Stimulated activated CD4-positive, alpha-beta T cell treated with anti-CD3 and anti-CD28 coated beads, Interleukin-1b, Interleukin-23, amount 100 ng/mL, for 24 hours (primary cell): ENCODE measurements around the gene JAK2.
"Not testable (repeated sequence)": the region's sequence is repeated elsewhere in the genome, so short reads cannot be mapped to it uniquely, and the experiment has no call there.

Experiments
- DNase-seq, 4 experiments: peaks; one replicate each; pipeline ENCODE4 v3.0.0-alpha.2; 2020; ENCODE audit warnings: low read depth in 4 of 4, low spot score in 1 of 4

JAK2 gene

DNA sequence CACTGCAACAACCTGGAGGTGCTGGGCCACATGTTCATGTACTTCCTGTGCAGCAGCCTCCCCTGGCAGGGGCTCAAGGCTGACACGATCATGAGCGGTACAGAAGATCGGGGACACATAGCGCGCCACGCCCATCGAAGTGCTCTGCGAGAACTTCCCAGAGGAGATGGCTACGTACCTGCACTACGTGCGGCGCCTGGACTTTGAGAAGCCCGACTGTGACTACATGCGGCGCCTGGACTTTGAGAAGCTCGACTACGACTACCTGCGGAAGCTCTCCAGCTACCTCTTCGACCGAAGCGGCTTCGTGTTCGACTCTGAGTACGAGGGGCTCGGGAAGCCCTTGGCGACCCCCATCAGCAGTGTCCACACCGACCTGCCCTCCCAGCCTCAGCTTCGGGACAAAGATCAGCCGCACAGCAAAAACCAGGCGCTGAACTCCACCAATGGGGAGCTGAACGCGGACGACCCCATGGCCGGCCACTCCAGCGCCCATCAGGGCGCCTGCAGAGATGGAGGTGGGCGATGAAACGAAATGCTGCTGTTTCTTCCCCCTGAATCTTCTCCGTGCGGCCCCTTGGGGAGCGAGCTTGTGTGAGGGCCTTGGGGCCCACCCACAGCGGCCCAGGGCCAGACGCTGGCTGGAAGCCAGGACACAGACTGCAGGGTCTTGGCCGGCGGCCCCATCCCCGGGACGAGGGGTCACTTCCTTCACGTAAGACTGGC lies 56.5 kb downstream of the JAK2 start:
- DNase-seq = no peak

DNA sequence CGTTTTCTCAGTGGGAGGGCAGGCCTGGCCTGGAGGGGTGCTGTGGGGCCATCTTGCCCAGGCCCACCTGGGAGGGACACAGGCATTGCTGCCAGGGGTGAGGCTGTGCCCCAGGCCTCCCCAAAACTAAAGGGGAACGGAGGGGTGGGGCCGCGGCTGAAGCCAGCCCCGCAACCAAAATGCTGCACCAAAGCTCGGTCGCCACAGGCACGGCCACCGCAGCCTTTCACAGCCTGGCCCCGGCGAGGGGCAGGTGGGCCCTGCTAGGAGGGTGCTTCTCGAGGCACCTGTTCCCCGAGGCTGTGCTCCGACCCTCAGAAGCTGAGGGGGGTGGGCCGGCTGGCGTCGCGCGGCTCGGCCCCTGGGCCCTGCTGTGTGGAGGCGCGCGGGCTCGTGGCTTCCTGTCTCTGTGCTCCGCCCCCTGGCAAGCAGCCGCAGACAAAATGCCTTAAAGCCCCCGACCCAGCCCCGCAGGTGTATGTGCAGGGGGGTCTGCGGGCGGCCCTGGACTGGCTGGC lies 57.6 kb downstream of the JAK2 start:
- DNase-seq = no peak

DNA sequence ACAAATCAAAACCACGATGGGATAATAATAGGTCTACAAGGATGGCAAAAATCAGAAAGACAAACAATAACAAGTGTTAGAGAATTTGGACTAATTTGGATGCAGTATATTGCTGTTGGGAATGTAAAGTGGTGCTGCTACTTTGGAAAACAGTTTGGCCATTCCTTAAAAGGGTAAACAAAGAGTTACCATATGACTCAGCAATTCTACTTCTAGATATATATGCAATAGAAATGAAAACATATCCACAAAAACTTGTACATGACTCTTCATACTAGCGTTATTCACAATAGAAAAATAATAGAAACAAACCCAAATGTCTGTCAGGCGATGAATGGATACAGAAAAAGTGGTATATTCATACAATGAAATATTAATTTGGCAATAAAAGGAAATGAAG lies 58.3 kb downstream of the JAK2 start:
- DNase-seq = no peak

DNA sequence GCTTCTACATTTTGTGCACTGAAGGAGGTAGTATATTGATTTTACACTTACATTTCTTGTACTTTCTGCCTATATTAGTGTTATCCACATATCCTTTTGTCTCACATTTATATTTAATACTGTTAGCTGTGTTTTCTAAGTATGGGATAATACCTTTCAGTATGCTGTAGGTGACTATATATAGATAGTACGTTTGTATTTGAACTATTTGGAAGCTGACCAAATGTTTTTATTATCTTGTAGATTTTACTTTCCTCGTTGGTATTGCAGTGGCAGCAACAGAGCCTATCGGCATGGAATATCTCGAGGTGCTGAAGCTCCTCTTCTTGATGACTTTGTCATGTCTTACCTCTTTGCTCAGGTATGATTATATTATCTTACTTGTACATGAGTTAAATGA lies 59.1 kb downstream of the JAK2 start:
- DNase-seq = no peak

DNA sequence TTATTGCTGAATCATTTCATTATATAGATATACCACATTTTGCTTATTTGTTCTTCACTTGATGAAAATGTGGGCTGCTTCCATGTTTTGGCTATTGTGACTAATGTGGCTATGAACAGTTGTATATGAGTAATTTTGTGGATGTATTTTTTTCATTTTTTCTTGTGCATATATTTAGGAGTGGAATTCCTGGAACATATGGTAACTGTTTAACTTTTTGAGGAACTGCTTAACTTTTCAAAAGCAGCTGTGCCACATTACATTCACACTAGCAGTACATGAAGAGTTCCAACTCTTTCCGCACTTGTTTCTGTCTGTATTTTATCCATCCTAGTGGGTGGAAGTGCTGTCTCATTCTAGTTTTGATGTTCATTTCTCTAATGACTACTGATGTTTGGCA lies 67.8 kb downstream of the JAK2 start:
- no peak for DNase-seq

DNA sequence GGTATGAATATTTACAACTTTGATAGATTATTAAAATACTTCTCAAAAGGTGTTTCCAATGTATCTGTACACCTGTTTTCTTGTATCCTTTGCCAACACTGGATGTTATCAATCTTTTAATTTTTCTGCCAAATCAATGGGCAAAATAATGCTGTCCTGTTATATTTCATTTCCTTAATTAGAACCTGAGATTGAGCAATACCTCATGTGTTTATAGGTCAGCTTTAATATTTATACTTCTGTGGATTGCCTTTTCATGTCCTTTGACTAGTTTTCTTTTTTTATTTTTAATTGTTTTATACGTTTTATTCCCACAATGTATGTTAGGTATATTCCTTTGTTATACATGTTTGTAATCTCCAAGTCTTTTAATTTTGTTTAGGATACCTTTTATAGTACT lies 77.6 kb downstream of the JAK2 start:
- DNase-seq = no peak

DNA sequence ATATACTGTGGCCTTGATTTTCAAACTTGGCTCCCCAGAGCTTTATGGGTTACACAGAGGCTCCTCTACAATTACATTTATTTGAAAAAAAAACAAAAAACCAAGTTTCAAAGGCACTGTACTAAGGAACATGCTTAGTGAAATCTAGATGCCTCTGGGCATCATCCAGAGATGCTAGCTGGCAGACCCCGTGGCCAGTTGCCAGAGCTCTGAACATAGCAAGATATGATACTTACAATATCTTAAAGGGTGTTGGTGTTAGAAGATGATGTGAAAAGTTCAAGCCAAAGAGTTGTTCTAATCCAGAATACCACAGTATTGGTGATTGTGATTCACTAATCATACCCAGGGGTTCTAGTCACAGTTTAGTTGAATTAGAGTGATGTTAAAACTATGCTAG lies 87.8 kb downstream of the JAK2 start:
- DNase-seq = no peak

DNA sequence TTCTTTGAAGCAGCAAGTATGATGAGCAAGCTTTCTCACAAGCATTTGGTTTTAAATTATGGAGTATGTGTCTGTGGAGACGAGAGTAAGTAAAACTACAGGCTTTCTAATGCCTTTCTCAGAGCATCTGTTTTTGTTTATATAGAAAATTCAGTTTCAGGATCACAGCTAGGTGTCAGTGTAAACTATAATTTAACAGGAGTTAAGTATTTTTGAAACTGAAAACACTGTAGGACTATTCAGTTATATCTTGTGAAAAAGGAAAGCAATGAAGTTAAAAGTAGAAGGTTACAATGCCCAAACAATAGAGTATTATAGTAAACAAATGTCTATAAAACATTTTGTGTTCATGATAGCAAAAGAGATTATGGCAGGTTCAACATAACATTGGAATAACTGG lies 88.6 kb downstream of the JAK2 start:
- DNase-seq = no peak

DNA sequence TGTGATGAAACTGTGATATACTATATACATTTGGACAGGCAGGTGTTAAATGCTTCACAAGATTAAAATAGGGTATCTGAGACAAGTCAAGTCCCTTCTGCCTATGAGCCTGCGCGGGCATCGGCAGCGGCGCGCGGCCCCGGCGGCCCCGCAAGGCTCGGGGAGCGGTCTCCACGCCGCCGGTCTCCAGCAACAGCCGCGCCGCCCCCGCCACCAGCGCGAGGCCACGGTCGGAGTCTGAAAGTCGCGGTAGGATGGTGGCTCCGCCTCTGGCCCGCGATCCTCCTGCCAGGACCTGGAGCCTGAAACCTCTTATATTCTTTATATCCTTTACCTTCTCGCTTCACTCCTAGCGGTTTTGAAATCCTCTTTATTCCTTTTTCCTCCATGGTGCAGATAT lies 100.9 kb downstream of the JAK2 start:
- no peak for DNase-seq

DNA sequence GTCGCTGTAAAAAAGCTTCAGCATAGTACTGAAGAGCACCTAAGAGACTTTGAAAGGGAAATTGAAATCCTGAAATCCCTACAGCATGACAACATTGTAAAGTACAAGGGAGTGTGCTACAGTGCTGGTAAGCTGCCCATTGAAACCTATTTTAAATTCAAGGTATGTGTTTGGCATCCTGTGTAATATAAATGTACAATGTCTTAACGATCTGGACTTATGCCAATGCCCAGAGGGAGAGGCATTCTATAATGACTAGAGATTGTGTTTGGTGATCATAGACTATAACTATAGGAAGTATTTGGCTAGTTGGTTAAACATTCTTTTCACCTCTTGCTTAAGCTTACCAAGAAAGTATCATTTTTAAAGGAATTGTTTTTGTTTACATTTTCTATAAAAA lies 104.7 kb downstream of the JAK2 start:
- no peak for DNase-seq

DNA sequence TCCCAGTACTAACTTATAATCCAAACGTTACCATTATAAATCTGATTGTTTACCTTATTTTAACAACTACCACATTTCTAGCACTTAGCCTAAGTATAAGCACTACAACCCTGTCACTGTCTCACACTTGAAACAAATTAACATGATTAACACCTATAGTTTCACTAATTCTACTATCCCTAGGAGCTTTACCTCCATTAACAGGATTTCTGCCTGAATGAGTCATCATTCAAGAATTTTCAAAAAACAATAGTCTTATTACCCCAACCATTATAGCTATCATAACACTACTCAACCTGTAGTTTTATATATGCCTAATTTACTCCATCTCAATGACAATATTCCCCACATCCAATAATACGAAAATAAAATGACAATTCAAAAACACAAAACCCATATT lies 110.7 kb downstream of the JAK2 start:
- DNase-seq = no peak

DNA sequence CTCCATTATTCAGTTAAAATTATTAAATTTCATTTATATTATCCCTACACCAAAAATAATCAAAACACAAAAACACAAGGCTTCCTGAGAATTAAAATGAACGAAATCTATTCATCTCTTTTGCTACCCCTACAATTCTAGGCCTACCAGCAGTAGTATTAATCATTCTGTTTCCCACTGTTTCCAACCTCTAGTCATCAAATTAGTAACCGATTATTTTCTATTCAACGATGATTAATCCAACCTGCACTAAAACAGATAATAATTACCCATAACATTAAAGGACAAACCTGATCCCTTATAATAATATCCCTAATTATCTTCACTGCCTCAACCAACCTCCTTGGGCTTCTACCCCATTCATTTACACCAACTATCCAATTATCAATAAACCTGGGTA lies 114.4 kb downstream of the JAK2 start:
- DNase-seq = no peak

DNA sequence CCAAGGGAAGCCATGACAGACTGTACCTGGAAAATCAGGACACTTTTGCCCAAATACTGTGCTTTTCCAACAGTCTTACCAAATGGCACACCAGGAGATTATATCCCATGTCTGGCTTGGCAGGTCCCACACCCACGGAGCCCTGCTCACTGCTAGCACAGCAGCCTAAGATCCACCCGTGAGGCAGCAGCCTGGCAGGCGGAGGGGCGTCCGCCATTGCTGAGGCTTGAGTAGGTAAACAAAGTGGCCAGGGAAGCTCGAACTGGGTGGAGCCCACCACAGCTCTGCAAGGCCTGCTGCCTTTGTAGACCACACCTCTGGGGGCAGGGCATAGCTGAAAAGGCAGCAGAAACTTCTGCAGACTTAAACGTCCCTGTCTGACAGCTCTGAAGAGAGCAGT lies 116.1 kb downstream of the JAK2 start:
- not testable (repeated sequence) for DNase-seq

DNA sequence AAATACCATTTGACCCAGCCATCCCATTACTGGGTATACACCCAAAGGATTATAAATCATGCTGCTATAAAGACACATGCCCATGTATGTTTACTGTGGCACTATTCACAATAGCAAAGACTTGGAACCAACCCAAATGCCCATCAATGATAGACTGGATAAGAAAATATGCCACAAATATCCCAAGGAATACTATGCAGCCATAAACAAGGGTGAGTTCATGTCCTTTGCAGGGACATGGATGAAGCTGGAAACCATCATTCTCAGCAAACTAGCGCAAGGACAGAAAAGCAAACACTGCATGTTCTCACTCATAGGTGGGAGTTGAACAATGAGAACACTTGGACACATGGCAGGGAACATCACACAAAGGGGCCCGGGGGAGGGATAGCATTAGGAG lies 121.4 kb downstream of the JAK2 start:
- DNase-seq = not testable (repeated sequence)

DNA sequence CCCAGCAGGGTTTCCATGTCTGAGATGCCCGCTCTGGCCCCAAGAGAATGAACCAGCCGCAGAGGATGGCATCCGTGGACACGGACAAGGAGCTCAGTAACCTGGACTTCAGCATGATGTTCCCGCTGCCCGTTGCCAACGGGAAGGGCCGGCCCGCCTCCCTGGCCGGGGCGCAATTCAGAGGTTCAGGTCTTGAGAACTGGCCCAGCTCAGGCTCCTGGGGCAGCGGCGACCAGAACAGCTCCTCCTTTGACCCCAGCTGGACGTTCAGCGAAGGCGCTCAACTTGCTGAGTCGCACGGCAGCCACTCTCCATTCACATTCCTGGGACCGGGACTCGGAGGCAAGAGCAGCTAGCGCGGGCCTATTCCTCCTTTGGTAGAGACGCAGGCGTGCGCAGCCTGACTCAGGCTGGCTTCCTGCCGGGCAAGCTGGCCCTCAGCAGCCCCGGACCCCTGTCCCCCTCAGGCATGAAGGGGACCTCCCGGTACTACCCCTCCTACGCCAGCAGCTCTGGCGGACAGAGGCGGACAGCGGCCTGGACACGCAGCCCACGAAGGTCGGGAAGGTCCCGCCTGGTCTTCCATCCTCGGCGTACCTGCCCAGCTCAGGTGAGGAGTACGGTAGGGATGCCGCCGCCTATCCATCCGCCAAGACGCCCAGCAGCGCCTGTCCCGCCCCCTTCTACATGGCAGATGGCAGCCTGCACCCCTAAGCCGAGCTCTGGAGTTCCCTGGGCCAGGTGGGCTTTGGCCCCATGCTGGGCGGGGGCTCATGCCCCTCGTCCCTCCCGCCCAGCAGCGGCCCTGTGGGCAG lies 126.0 kb downstream of the JAK2 start:
- DNase-seq = no peak

DNA sequence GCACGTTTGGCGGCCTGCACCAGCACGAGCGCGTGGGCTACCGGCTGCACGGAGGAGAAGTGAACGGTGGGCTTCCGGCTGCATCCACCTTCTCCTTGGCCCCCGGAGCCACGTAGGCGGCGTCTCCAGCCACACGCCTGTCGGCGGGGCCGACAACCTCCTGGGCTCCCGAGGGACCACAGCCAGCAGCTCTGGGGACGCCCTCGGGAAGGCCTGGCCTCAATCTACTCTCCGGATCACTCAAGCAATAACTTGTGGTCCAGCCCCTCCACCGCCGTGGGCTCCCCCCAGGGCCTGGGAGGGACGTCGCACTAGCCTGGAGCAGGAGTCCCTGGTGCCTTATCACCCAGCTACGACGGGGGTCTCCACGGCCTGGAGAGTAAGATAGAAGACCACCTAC lies 126.6 kb downstream of the JAK2 start:
- no peak for DNase-seq

DNA sequence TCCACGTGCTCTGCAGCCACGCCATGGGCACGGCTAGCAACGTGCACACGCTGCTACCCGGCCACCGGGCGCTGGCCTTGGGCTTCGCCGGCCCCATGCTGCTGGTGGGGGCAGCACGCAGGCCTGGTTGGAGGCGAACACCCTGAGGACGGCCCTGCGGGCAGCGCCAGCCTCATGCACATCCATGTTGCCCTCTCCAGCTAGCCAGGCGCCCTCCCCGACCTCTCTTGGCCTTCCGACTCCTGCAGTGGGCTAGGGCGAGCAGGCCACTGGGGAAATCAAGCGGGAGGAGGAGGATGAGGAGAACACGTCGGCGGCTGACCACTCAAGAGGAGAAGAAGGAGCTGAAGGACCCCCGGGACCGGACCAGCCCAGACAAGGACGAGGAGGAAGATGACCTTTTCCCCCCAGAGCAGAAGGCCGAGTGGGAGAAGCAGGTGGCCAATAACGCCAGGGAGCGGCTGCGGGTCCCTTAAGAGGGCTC lies 127.1 kb downstream of the JAK2 start:
- DNase-seq = no peak

DNA sequence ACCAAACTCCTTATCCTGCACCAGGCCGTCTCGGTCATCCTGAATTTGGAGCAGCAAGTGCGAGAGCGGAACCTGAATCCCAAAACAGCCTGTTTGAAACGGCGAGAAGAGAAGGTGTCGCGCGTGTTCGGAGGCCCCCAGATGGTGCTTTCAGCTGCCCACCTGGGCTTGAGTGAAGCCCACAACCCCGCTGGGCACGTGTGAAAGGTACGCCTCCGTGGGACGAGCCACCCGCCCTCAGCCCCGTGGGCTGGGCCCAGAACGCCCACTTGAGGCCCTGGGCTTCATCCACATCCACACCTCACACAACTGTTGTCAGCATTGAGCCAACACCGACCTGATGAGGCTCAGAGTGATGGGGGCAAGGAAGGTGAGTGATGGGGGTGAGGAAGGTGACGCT lies 127.6 kb downstream of the JAK2 start:
- DNase-seq = no peak

DNA sequence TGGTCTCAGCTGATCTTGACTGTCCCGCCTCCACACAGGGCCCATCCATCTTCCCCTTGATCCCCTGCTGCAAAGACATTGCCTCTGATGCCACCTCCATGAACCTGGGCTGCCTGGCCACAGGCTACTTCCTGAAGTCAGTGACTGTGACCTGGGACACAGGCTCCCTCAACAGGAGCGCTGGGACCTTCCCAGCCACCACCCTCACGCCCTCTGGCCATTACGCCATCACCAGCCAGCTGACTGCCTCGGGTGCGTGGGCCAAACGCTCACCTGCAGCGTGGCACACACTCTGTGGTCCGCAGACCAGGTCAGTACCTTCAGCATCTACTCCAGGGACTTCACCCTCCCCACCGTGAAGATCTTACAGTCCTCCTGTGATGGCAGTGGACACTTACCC lies 128.5 kb downstream of the JAK2 start:
- DNase-seq = no peak

DNA sequence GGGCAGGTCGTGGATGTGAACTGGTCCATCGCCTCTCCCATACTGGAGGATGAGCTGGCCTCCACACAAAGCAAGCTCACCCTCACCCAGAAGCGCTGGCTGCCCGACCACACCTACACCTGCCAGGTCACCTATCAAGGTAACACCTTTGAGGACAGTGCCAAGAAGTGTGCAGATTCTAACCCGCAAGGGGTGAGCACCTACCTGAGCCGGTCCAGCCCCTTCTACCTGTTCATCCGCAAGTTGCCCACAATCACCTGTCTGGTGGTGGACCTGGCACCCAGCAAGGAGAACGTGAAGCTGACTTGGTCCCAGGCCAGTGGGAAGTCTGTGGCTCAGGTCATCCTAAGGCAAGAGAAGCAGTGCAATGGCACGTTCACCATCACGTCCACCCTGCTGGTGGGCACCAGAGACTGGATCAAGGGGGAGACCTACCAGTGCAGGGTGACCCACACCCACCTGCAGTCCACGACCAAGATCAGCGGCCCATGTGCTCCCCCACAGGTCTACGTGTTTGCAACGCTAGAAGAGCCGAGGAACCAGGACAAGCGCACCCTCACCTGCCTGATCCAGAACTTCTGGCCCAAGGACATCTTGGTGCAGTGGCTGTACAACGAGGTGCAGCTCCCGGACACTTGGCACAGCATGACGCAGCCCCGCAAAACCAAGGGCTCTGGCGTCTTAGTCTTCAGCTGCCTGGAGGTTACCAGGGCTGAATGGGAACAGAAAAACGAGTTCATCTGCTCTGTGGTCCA lies 129.1 kb downstream of the JAK2 start:
- DNase-seq = no peak

DNA sequence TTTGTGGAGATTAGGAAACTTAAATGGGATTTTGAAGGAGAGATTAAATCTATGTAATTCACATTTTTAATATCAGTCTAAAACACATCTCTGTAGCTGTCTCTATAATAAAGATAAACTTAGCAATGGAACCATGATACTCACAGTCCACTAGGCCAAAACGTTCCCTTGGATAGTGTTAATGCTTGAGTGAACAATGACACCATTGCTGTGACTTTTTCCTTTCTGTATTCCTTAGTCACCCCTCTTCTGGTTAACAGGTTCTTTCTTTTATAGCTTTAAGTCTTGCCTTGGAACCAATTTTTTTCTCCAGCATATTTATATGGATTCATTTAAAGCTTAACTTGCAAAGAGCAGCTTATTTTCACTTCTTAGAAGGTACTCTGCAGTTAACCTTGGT lies 137.0 kb downstream of the JAK2 start:
- DNase-seq = no peak

DNA sequence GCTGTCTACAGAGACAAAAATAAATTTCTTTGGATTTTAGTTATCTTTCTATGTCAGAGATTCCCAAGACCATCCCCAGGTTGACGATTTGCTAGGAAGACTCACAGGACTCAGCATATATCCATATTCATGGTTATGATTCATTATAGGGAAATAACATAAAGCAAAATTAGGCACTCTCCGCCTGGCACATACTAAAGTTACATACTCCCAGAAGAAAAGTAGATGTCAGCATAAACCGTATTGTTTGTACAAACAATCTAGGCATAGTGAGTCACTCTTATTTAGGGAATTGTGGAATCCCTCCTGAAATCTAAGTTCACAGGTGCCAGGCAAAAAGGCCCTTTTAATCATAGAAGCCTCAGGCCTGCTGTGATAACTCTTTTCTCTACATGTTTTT lies 137.4 kb downstream of the JAK2 start:
- no peak for DNase-seq
